Measurements from ENCODE around the gene WSB1.

- no peak for TF ChIP-seq CTCF (conservative IDR thresholded peaks at IDR 0.05; ENCODE audit: low read depth, low read length)
- TF ChIP-seq EZH2phosphoT487 (IDR thresholded peaks at IDR 0.05; ENCODE audit: borderline replicate concordance, low read length), result no peak
Measured at GRCh38 chr17:27340575-27340974, 46.7 kb downstream of the WSB1 start.
